Transverse colon (tissue), 4 donors: ENCODE data around the gene ZCCHC8. TPM values are rescaled to one million over a fixed set of nuclear protein-coding genes. Genes with fewer than 3 reads are reported as not detected.
"Not testable (repeated sequence)": the region's sequence is repeated elsewhere in the genome, so short reads cannot be mapped to it uniquely, and the experiment has no call there.

Source experiments
- DNase-seq: peaks from one replicate; pipeline ENCODE4 v3.0.0-alpha.2; 2019
- H3K27ac ChIP-seq, 4 donors: fragments of 200-600 bp; sonication (generic); 2 replicates each; pipeline ENCODE4 v1.5.1; 2016 to 2018; ENCODE audit warnings: inconsistent platforms in 4 of 4
- H3K27me3 ChIP-seq: fragments of 200-600 bp; sonication (generic); 2 replicates; pipeline ENCODE4 v1.5.1; 2017; ENCODE audit warnings: inconsistent platforms
- H3K36me3 ChIP-seq, 4 donors: fragments of 200-600 bp; sonication (generic); 2 replicates each; pipeline ENCODE4 v1.5.1; 2017 to 2019; ENCODE audit warnings: inconsistent platforms in 4 of 4
- H3K4me1 ChIP-seq, 4 donors: fragments of 200-600 bp; sonication (generic); 2 replicates each; pipeline ENCODE4 v1.5.1; 2017 to 2020; ENCODE audit warnings: inconsistent platforms in 4 of 4
- H3K4me3 ChIP-seq, 4 donors: fragments of 200-600 bp; sonication (generic); 1 replicate in 1 of 4; 2 replicates in 3 of 4; pipeline versions ENCODE4 v1.5.1 to v1.6.1; 2017 to 2019; ENCODE audit warnings: inconsistent platforms in 4 of 4
- H3K9me3 ChIP-seq, 2 donors: fragments of 200-600 bp; sonication (generic); 2 replicates each; pipeline ENCODE4 v1.5.1; 2017 to 2019; ENCODE audit warnings: inconsistent platforms in 2 of 2
- CTCF ChIP-seq, 5 experiments: fragments of 200-600 bp in 3 of 5; fragments of 450-650 bp in 2 of 5; sonication (generic) in 3 of 5; IDR thresholded peaks; 1 replicate in 2 of 5; 2 replicates in 3 of 5; pipeline ENCODE4 v1.5.1; 2016 to 2017; ENCODE audit warnings: antibody characterized with exemption in 5 of 5, inconsistent platforms in 3 of 5, mild to moderate bottlenecking in 2 of 5, moderate library complexity in 1 of 5
- EP300 ChIP-seq: sonication (generic); formaldehyde crosslinking; IDR thresholded peaks from one replicate; pipeline ENCODE4 v1.6.1; 2017; ENCODE audit warnings: antibody characterized with exemption, low read depth
- POLR2A ChIP-seq: fragments of 450-650 bp; IDR thresholded peaks from one replicate; pipeline ENCODE4 v1.6.1; 2016; ENCODE audit warnings: antibody characterized with exemption, mild to moderate bottlenecking, moderate library complexity
- POLR2AphosphoS5 ChIP-seq, 3 donors: sonication (generic); formaldehyde crosslinking; IDR thresholded peaks; one replicate each; pipeline ENCODE4 v1.6.1; 2016; ENCODE audit warnings: antibody characterized with exemption in 3 of 3
- WGBS, 2 donors: methylation state at CpG; one replicate each; pipeline ENCODE4 v1.1.5; 2018; ENCODE audit warnings: low coverage in 1 of 2; 5-methylcytosine and 5-hydroxymethylcytosine counted together
- in situ Hi-C, 4 donors: fragments of 200-750 bp; cut with MboI; loops; one replicate each; pipeline versions ENCODE4 v1.15.0 to v1.15.1; 2017; ENCODE audit warnings: low sequenced_read_pairs in 3 of 4, low pct_ligation_motif_present in 1 of 4, low pct_unique_long_range_greater_than_20kb in 1 of 4
- intact Hi-C: fragments of 100-400 bp; cut with DNase I; formaldehyde crosslinking; loops from one replicate; pipeline ENCODE4 v1.15.1; 2023; ENCODE audit warnings: low total_unique reads
- total RNA-seq, 4 donors: library from RNA; depleted of rRNA; stranded (reverse); fragments of >200 nt; gene quantifications; one replicate each; pipeline ENCODE4 v1.1.0, GENCODE V29; 2016

The ZCCHC8 gene
- total RNA-seq, 4 donors from 2014 or later: 15.9 to 28.4 (median 19.9) TPM

- H3K27ac ChIP-seq: no peak overlapping the region
- WGBS, 2 donors: 90 to 95% methylated on average over 1 to 8 of the region's 8 CpGs
- H3K4me1 ChIP-seq: no peaks in the 10 kb centered on the region
- H3K27me3 ChIP-seq: no peaks in the 10 kb centered on the region
- peaks cover 0 to 89% (median 43%) of the 10 kb centered on the region in 4 donors for H3K36me3 ChIP-seq
- DNase-seq: no peak
- intact Hi-C loops: no loop called here
- in situ Hi-C loops: no loop called here
- H3K9me3 ChIP-seq: no peaks in the 10 kb centered on the region
- no peak overlapping the region for H3K4me3 ChIP-seq
- TF ChIP-seq EP300: no peak
- no peak for TF ChIP-seq POLR2A
- TF ChIP-seq CTCF (IDR thresholded peaks at IDR 0.05): no peak
- TF ChIP-seq POLR2AphosphoS5 (IDR thresholded peaks at IDR 0.05): no peak
These were observed 20.0 kb downstream of the ZCCHC8 start for GRCh38 chr12:122480753-122481152.

GRCh38 chr12:122474324-122474716 is 26.4 kb downstream of the ZCCHC8 start:
- peaks cover 0 to 10% (median 2%) of the 10 kb centered on the region in 4 donors for H3K4me1 ChIP-seq
- no peaks in the 10 kb centered on the region for H3K9me3 ChIP-seq
- no peak for DNase-seq
- H3K27me3 ChIP-seq: no peaks in the 10 kb centered on the region
- WGBS, 2 donors: 76 to 92% methylated on average over 2 of the region's 2 CpGs
- in situ Hi-C loops (loop anchor here in 2 of 4 donors (10.0 kb wide), 2 partner anchors 70 to 80 kb away; no protein-coding TSS in a partner anchor), intact Hi-C loops (loop anchor here (10.0 kb wide), 2 partner anchors 80 to 140 kb away; no protein-coding TSS in a partner anchor)
- peaks cover 0 to 55% (median 22%) of the 10 kb centered on the region in 4 donors for H3K36me3 ChIP-seq
- H3K4me3 ChIP-seq: no peak overlapping the region
- H3K27ac ChIP-seq: no peak overlapping the region
- no peak for TF ChIP-seq EP300
- no peak for TF ChIP-seq POLR2AphosphoS5 (IDR thresholded peaks at IDR 0.05)
- no peak for TF ChIP-seq POLR2A
- no peak for TF ChIP-seq CTCF (IDR thresholded peaks at IDR 0.05)

GRCh38 chr12:122473543-122474323 is 27.0 kb downstream of the ZCCHC8 start:
- TF ChIP-seq POLR2A: no peak
- TF ChIP-seq CTCF (IDR thresholded peaks at IDR 0.05): no peak
- in situ Hi-C loops: loop anchor here in 2 of 4 donors (10.0 kb wide), 2 partner anchors 69 to 79 kb away; no protein-coding TSS in a partner anchor
- peaks cover 0 to 49% (median 19%) of the 10 kb centered on the region in 4 donors for H3K36me3 ChIP-seq
- H3K9me3 ChIP-seq: no peaks in the 10 kb centered on the region
- peaks cover 0 to 10% (median 2%) of the 10 kb centered on the region in 4 donors for H3K4me1 ChIP-seq
- no peak overlapping the region for H3K27ac ChIP-seq
- no peak overlapping the region for H3K4me3 ChIP-seq
- intact Hi-C loops: loop anchor here (10.0 kb wide), 2 partner anchors 79 to 139 kb away; no protein-coding TSS in a partner anchor
- 75 to 83% methylated on average over 8 to 19 of the region's 19 CpGs for WGBS, 2 donors
- H3K27me3 ChIP-seq: no peaks in the 10 kb centered on the region
- DNase-seq: no peak

- Histone ChIP-seq H3K27ac (peak overlapping the region; percentile 56 to 63 (median 59)), H3K27me3 (no peaks in the 10 kb centered on the region), H3K36me3 (peaks cover 0 to 29% (median 9%) of the 10 kb centered on the region in 4 donors), H3K9me3 (no peaks in the 10 kb centered on the region), H3K4me3 (no peak overlapping the region), H3K4me1 (peaks cover 0 to 10% (median 2%) of the 10 kb centered on the region in 4 donors)
- TF ChIP-seq CTCF (IDR thresholded peaks at IDR 0.05) (peak; percentile 75 to 91 (median 82)), EP300 (no peak), POLR2AphosphoS5 (IDR thresholded peaks at IDR 0.05) (no peak), POLR2A (no peak)
- no peak for DNase-seq
- in situ Hi-C loops (loop anchor here in 2 of 4 donors (10.0 kb wide), 2 partner anchors 67 to 77 kb away; no protein-coding TSS in a partner anchor), intact Hi-C loops (loop anchor here (10.0 kb wide), 2 partner anchors 77 to 137 kb away; no protein-coding TSS in a partner anchor)
- 21 to 33% methylated on average over 3 of the region's 3 CpGs for WGBS, 2 donors
These were observed 29.2 kb downstream of the ZCCHC8 start for GRCh38 chr12:122471324-122472226.

- H3K36me3 ChIP-seq: peaks cover 0 to 19% (median 4%) of the 10 kb centered on the region in 4 donors
- H3K4me1 ChIP-seq, H3K4me3 ChIP-seq, DNase-seq, H3K9me3 ChIP-seq, H3K27ac ChIP-seq, H3K27me3 ChIP-seq: not testable (repeated sequence)
- intact Hi-C loops (loop anchor here (10.0 kb wide), 2 partner anchors 76 to 136 kb away; no protein-coding TSS in a partner anchor), in situ Hi-C loops (loop anchor here in 2 of 4 donors (10.0 kb wide), 2 partner anchors 66 to 76 kb away; no protein-coding TSS in a partner anchor)
- 99% methylated on average over 7 of the region's 7 CpGs; no CpG with 5 or more reads in 1 of the 2 donors for WGBS, 2 donors
These were observed 30.2 kb downstream of the ZCCHC8 start for GRCh38 chr12:122470576-122470975.
